ENCODE data around the gene CDH23.
"Not testable (repeated sequence)": the region's sequence is repeated elsewhere in the genome, so short reads cannot be mapped to it uniquely, and the experiment has no call there.

CDH23 gene

DNA sequence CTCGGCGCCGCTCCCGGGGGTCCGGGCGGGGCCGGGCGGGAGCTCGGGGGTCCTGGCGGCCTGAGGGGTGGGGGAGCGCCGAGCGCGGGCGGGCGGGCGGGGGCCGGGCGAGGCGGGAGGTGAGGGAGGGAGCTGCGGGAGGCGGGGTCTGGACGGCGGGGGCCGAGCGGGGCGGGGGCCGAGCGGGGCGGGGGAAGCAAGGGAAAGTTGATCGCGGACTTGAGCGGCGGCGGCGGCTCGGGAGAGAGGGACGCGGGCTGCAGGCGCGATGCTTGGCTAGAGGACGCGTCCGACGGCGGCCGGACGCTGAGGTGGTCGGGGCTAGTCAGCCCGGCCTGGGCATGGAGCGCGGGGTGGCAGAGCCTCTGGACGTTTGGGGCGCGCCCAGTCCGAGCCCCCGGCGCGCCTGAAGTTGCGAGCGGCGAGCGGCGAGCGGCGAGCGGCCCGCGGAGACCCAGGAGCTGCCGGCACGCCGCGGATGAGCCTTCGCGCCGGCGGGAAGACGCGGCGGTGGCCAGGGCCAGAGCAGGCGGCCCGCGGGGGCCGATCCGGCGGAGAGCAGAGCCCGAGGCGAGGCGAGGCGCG, at the start of gene CDH23:
Gene CDH23 (plus strand): TSS at position 210 of the 585 bp plus-strand sequence. CDS start 42,912 bp downstream, outside the sequence.
- no peak for DNase-seq (ENCODE audit: low read depth, low spot score)
- no peak within 1 kb of the TSS for H3K27ac ChIP-seq

DNA sequence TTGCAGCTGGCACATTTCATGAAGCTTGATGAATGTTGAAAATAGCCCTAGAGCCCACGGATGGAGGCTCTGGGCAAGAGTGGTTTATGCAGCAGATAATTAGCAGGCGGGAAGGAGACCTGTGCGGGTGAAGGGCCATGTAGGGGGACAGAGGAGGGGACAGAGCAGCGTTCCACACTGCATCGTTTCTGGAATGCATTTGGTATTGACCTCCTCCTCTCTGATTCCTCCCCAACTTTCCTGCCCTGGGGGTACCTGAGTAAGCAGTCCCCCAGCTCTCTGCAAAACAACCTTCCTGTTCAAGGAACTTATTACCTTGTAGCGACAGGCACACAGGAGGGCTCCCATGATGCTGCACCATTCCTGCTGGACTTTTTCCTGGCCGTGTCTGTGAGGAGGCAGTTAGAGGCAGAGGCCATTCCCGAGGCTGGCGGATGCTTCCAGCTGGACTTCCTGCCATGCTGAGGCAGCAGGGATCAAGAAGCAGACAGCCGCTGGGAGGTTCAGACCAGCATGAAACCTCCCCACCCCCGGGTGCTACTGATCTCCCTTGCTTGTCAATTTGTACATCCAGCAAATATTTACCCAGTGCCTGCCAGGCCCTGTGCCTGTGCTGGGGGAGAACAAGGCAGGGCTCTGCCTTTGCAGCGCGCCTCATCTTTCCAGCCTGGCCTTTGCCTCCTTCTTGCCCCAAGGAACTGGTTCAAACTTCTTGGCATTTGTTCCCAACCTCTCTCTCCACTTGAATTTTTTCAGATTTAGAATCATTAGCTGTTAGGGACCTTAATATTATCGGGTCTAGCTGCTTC, 48.9 kb upstream of the CDH23 start:
- no peak overlapping the region for H3K27ac ChIP-seq
- DNase-seq (ENCODE audit: low read depth, low spot score) = no peak

DNA sequence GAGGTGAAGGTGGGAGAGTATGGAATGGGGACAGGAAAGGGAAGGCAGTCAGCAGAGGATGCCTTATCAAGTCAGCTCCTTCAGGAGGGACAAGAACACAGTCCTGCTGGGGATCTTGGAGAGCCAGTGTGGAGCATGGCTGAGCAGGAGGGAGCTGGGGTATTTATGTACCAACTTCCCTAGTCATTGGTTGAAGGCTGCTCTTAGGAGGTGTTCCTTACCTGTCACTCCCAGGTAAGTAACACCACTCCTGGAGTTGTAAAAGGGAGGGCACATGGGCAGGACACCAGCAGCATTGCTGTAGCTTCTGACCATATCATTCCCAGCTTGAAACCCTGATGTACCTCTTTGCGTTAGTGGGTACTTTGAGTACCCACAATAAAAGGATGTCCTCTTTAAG, 47.9 kb upstream of the CDH23 start:
- peak overlapping the region; percentile 8 for H3K27ac ChIP-seq
- DNase-seq (ENCODE audit: low read depth, low spot score) = no peak

DNA sequence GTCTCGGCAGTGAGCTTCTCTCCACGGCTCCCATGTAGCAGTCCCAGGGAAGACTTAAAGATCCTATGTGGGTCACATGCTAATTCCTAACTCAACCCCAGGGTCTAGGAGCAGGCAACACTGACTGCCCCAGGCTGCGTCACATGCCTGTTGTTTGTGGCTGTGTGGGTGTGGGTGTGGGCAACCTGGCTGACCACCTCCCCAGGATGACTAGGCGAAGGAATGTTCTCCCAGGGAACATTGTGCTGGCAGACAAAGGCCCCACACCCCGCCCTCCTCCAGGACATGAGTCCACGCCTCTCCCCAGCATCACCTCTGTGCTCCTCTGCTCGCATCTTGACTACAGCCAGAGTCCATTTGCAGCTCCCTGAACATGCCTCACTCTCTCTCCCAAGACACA, 47.3 kb upstream of the CDH23 start:
- DNase-seq (ENCODE audit: low read depth, low spot score) = peak; percentile 43
- peak overlapping the region; percentile 8 for H3K27ac ChIP-seq

DNA sequence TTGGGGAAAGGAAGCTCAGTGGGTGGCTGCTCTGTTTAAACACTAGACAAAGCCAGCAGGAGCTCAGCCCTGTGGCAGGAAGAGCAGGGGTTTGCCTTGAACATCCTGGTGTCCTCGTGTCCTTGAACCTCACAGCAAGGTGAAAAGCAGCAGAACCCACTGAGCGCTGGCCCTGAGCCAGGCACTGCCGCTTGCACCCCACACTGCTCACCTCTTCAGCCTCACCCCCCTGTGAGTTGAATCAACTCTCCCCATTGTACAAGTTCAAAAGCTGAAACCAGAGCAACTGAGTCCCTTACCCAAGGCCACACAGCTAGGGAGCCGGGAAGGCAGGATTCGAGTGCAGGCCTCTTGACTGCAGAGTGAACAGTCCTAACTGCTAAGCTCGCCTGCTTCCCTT, 45.6 kb upstream of the CDH23 start:
- no peak for DNase-seq (ENCODE audit: low read depth, low spot score)

DNA sequence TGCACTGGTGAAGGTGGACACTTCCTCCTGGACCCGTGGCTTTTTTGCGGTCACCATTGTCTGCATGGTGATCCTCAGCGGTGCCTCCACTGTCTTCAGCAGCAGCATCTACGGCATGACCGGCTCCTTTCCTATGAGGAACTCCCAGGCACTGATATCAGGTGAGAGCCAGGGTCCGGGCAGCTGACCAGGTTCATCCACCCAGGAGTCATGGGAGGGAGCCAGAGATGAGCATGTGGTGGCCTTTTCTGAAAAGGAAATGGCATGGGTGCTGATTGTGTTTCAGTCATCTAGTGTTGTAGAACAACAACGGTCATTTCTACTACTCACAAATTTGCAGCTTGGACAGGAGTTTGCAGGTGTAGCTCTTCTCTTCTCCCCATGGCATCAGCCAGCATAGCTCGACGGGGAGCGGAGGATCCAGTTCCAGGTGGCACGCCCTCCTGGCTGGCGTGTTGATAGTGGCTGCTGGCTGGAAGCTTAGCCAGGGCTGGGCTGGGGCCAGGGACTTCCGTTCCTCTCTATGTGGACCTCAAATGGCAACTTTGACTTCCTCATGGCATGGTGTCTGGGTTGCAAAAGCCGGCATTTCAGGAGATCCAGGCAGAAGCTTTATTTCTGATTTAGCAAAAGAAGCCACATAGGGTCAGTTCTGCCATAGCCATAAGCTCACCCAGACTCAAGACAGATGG, 44.9 kb upstream of the CDH23 start:
- no peak overlapping the region for H3K27ac ChIP-seq
- no peak for DNase-seq (ENCODE audit: low read depth, low spot score)

More for the DNA sequence above, 45.6 kb upstream of the CDH23 start:
- H3K27ac ChIP-seq = no peak overlapping the region

DNA sequence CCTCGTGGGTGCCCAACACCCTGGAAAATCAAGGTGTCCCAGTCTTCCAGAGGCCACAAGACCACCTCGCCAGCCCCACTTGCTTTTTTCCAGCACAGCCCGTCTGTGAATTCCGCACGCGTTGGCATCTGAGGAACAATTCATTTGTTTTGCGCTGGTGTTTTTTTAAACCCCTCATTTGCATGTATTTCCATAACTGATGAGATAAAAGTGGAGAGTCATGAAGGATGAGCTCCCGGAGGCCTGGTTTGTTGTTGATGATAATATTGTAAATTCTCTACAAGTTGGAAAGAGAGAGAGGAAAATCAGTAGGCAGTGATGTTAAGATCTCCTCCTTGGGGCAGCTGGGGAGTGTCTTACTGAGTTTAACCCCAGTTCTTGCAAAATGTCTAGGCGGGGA, 43.1 kb upstream of the CDH23 start:
- H3K27ac ChIP-seq = no peak overlapping the region
- no peak for DNase-seq (ENCODE audit: low read depth, low spot score)

DNA sequence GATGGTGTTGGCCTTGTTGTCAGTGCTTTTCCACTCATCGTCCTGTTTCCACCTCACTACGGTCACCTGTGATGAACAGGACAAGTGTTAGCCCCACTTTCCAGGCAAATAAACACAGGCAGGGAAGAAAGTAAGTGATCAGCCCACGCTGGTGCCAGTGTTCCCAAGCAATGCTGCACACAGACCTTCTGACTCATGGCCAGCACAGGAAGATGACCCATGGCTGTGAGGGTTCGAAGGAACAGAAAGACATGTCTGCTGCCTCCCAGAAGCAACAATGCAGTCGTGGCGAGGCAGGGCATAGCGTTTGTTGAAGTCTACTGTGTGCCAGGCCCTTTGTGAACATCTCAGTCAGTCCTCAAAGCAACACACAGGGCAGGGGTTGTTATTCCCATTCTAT, 41.9 kb upstream of the CDH23 start:
- H3K27ac ChIP-seq = no peak overlapping the region

DNA sequence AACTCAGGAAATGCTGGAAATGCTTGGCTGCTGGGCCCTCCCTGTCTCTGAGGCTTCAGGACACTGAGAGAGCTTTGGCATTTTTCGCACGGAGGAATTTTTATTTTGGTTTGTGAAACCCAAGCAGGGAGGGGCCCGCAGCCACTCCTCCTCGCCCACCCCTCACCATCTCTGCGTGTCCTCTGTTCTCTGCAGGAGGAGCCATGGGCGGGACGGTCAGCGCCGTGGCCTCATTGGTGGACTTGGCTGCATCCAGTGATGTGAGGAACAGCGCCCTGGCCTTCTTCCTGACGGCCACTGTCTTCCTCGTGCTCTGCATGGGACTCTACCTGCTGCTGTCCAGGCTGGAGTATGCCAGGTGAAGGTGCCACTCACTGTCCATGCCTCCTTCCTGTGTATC, 40.8 kb upstream of the CDH23 start:
- no peak overlapping the region for H3K27ac ChIP-seq
- DNase-seq (ENCODE audit: low read depth, low spot score) = no peak

More for the DNA sequence above, 41.9 kb upstream of the CDH23 start:
- no peak for DNase-seq (ENCODE audit: low read depth, low spot score)

DNA sequence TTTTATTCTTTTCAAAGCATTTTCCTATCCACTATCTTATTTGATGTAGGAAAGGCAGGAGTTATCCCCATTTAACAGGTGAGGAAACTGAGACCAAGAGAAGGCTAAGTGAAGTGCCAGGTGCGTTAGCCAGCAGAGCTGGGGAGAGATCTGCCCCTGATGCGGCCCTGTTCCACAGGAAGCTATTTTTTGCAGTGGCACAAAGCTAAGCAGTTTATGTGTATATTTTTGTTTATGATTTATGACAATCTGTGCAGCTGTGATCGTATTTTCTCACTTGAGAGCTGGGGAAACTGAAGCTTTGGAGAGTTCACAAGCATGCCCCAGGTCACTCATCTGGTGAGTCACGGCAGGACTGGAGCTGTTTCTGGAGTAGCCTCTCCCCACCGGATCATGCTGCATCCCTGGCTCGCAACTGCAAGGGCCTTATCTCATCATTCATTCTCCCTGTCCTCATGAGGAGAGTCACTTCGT, 38.9 kb upstream of the CDH23 start:
- no peak for DNase-seq (ENCODE audit: low read depth, low spot score)
- H3K27ac ChIP-seq = no peak overlapping the region

DNA sequence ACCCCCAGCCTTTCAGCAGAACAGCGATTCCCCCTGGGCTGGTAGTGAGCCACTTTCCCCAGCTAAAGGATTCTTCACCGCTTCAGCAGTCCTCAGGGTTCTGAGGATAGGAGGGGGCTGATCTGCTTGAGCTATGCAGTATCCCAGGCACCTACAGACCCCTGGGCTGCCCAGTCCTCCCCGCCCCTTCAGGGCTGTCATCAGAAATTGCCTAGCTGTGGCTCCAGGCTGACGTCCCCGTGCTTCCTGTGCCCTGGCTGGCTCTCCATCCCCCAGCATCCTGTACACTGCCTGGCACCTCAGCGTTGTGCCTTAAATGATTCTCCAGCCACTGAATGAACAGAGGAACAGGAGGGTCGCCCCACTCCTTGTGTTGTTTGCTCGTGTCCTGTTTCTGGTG, 38.4 kb upstream of the CDH23 start:
- no peak for DNase-seq (ENCODE audit: low read depth, low spot score)
- H3K27ac ChIP-seq = no peak overlapping the region

DNA sequence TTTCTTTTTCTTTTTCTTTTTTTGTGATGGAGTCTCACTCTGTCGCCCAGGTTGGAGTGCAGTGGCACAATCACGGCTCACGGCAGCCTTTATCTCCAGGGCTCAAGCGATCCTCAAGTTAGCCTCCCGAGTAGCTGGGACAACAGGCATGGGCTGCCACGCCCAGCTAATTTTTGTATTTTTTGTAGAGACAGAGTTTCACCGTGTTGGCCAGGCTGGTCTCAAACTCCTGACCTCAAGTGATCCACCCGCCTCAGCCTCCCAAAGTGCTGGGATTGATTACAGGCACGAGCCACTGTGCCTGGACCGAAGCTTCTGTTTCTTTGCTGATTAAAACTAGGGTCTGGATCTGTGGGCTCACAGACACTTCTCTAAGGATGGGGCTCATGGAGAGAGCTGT, 37.8 kb upstream of the CDH23 start:
- not testable (repeated sequence) for H3K27ac ChIP-seq

DNA sequence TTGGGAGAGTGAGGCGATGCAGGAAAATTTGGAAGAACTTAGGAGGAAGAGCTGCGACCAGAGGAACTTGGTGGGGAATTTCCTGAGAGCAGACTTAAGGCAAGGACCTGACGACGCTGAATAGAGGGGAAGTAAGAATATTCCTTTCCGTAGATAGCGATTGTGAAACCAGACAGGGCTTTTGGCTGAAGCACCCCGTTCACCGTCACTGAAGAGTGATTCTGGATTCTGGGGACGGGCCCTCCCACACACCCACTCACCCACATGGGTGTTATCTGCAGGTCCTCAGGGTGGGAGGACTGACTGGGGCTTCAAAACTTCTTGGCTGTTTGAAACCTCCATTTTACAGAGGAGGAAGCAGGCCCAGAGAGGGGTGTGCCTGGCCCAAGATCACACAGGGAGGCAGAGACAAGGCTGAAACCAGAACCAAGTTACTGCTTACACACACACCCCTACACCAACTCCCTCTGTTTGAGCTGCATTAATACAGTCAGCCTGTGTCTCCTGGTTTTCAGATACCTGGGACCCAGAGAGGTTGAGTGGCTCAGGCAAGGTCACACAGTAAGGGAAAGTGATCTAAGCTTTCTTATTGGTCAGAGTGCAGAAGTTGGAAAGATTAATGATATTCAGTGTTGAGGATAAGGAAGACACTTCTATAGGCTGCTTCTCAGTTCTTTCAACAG, 37.2 kb upstream of the CDH23 start:
- no peak for DNase-seq (ENCODE audit: low read depth, low spot score)
- H3K27ac ChIP-seq = no peak overlapping the region

More for the DNA sequence above, 37.8 kb upstream of the CDH23 start:
- DNase-seq (ENCODE audit: low read depth, low spot score) = not testable (repeated sequence)

DNA sequence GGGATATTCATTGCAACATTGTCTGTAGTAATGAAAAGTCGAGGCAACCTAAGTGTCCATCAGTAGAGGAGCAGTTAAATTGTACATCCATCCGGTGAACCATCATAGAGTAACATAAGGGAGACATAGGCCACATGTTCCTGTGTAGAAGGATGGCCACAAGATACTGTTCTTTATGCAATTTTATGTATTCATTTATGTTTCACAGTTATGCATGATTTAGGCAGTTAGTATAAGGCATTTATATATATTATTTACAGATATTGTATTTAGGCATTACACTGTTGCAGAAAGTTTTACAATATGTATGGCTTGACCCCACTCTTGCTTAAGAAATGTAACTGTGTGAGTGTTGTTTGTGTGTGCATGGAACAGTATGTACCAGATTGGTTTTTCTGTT, 36.0 kb upstream of the CDH23 start:
- DNase-seq (ENCODE audit: low read depth, low spot score) = no peak
- no peak overlapping the region for H3K27ac ChIP-seq

DNA sequence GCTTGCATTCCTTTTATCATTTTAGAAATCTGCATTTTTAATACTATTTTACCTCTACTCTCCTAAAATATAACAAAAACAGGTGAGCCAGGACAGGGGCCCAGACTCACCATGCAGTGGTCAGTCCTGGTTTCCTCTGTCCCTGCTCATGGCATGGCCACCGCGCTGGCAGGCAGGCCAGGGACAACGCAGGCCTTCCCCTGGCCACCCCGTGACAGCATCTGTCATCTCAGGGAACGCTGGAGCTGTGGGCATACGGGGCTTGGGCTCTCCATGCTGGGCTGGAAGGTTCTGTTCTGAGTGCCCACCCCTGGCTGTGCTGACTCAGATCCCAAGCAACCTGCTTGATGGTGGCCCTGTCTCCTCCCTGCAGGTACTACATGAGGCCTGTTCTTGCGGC, 35.1 kb upstream of the CDH23 start:
- no peak overlapping the region for H3K27ac ChIP-seq
- no peak for DNase-seq (ENCODE audit: low read depth, low spot score)

DNA sequence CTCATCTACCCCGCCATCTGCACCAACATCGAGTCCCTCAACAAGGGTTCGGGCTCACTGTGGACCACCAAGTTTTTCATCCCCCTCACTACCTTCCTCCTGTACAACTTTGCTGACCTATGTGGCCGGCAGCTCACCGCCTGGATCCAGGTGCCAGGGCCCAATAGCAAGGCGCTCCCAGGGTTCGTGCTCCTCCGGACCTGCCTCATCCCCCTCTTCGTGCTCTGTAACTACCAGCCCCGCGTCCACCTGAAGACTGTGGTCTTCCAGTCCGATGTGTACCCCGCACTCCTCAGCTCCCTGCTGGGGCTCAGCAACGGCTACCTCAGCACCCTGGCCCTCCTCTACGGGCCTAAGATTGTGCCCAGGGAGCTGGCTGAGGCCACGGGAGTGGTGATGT, 34.6 kb upstream of the CDH23 start:
- no peak for DNase-seq (ENCODE audit: low read depth, low spot score)
- H3K27ac ChIP-seq = no peak overlapping the region

DNA sequence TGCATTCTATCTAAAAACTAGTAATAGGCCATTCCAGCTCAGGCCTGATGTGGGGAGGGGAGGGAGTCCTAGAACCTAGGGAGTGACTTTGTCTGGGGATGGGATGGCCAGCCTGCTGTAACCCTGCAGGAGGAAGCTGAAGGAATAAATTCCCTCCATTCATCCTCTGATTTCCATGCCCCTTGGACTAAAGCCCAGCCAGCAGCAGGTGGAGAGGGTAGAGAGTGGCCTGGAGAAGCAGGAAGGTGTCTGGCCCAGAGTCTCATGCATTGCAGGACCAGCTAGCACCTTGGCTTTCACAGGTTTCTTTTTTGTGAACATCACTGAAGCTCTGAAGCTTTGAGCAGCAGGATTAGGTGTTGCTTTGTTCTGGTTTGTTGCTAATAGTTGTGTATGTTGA, 32.8 kb upstream of the CDH23 start:
- H3K27ac ChIP-seq = peak overlapping the region; percentile 20
- DNase-seq (ENCODE audit: low read depth, low spot score) = no peak

DNA sequence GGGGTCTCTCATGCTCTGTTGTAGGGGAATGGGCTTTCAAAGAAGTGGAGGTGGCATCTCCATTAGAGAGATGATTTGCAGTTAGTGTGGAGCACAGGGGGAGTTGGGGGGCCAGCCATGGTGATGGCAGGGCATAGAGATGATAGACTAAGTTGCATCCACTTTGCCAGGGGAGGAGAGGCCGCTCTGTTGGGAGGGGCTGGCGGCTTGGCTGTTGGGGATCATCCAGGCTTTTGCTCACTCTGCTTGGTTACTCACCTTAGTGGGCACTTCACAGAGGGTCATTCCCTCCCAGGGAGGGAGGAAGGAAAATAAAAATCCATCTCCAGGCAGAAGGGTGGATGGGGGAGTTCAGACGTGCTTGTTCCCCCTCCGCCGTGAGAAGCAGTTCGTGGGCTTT, 31.4 kb upstream of the CDH23 start:
- no peak overlapping the region for H3K27ac ChIP-seq
- no peak for DNase-seq (ENCODE audit: low read depth, low spot score)

DNA sequence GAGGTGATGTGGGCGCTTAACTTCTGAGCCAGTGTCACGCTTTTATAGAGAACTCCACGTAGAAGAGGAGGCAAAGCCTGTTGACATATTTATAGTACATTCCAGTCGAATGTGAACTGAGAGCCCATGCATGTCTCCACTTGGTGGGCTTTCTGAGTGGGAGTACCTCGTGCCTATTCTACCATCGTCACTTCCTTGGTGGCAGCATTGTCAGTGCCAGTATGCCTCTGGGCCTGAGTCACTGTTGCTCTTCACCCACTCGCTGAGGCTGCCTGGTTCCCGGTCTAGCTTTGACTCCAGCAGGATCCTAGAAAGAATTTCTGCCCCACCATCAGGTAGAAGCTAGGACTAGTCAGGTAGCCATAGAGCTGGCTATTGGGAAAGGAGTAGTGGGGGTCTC, 30.0 kb upstream of the CDH23 start:
- H3K27ac ChIP-seq = no peak overlapping the region
- no peak for DNase-seq (ENCODE audit: low read depth, low spot score)

DNA sequence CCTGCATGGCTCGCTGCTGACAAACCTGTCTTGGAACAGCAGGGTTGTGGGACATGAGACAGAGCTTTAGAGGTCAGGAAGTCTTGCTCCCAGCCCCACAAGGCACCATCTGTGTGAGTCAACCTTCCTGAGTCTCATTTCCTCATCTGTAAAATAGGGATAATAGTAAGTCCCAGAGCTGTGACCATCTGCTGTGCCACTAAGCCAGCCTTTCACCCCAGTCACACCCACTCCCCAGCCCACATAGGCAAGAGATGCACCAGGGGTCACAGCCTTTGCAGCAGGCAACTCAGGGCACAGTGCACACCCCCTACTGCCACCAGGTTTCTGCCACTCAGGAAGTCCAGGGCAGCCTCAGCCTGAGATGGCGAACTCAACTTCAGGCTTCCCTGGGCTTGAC, 29.4 kb upstream of the CDH23 start:
- H3K27ac ChIP-seq = no peak overlapping the region
- no peak for DNase-seq (ENCODE audit: low read depth, low spot score)

DNA sequence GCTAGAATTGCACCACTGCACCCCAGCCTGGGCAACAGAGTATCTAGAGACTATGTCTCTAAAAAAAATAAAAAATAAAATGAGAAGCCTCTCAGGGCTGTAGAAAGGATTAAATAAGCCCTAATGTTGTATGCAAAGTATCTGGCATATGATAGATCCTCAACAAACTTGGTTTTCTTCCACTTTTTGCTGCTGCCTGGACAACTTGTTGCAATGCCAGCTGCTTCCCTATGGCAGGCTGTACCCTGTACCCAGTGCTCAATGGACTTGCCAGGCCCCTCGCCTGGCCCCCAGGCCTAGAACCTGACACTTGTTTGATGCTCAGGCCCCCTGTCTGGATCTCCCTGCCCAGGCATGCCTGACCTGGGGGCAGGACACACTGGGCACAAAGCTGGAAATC, 28.5 kb upstream of the CDH23 start:
- no peak overlapping the region for H3K27ac ChIP-seq
- no peak for DNase-seq (ENCODE audit: low read depth, low spot score)
